Endothelial cell of umbilical vein (primary cell): Measurements from ENCODE around the gene SUCLG2. TPM values are rescaled to one million over a fixed set of nuclear protein-coding genes. Genes with fewer than 3 reads are reported as not detected.

Experiments
- BruUV-seq: library from RNA; stranded (reverse); fragments of 400-500 nt; replicated peaks from 2 replicates; lab custom pipeline; 2021; lab: Mats Ljungman, UMichigan
- CTCF ChIA-PET: fragments of 300-600, 350-600 bp; sonication (Branson Sonifier 250); formaldehyde crosslinking; loops from one replicate; lab custom pipeline; 2021; ENCODE audit warnings: antibody characterized with exemption, inconsistent platforms; lab: Charles Lee
- POLR2A ChIA-PET: fragments of 300-600, 350-600 bp; sonication (Branson Sonifier 250); formaldehyde crosslinking; loops from one replicate; lab custom pipeline; 2021; ENCODE audit warnings: antibody characterized with exemption, inconsistent platforms; lab: Charles Lee
- DNase-seq: peaks from one replicate; pipeline ENCODE4 v3.0.0-alpha.2; 2011; ENCODE audit warnings: low read depth, low spot score
- FAIRE-seq: peaks from 2 replicates; lab custom pipeline; 2011; peaks lifted over from hg19 to GRCh38; lab: Jason Lieb, UNC
- H2AFZ ChIP-seq: 2 replicates; pipeline ENCODE4 v1.6.0; 2012; ENCODE audit warnings: low read depth, low read length, control low read depth, inconsistent platforms
- H3K27ac ChIP-seq: 2 replicates; pipeline ENCODE4 v1.5.1; 2011; ENCODE audit warnings: low read depth, mild to moderate bottlenecking, control low read depth, low read length, moderate library complexity; ENCODE audit not compliant: insufficient read depth
- H3K27me3 ChIP-seq, 2 experiments: 2 replicates each; pipeline versions ENCODE4 v1.6.0 to v1.6.1; 2011; ENCODE audit warnings: low read length in 2 of 2, mixed read lengths in 1 of 2; ENCODE audit not compliant: control insufficient read depth in 2 of 2, insufficient read depth in 2 of 2
- H3K36me3 ChIP-seq, 2 experiments: 2 replicates in 1 of 2; 3 replicates in 1 of 2; pipeline ENCODE4 v1.5.1; 2011; ENCODE audit warnings: low read length in 2 of 2, mild to moderate bottlenecking in 1 of 2, moderate library complexity in 1 of 2; ENCODE audit not compliant: control insufficient read depth in 2 of 2, insufficient read depth in 2 of 2; ENCODE audit errors: extremely low read depth in 1 of 2
- H3K4me1 ChIP-seq: 3 replicates; pipeline ENCODE4 v1.5.1; 2011; ENCODE audit warnings: mild to moderate bottlenecking, low read length; ENCODE audit not compliant: control insufficient read depth, insufficient read depth; ENCODE audit errors: extremely low read depth
- H3K4me2 ChIP-seq: 2 replicates; pipeline ENCODE4 v1.6.1; 2011; ENCODE audit warnings: low read length, control low read depth, mixed read lengths; ENCODE audit not compliant: insufficient read depth
- H3K4me3 ChIP-seq, 3 experiments: fragments of 200-600 bp in 1 of 3; sonication (generic), shearing (Covaris generic) in 1 of 3; replicated peaks in 1 of 3; 2 replicates each; pipeline ENCODE4 v1.5.1; 2011 to 2016; ENCODE audit warnings: control low read depth in 3 of 3, low read length in 3 of 3, mild to moderate bottlenecking in 2 of 3, inconsistent platforms in 1 of 3, low read depth in 1 of 3, moderate library complexity in 1 of 3; ENCODE audit not compliant: insufficient read depth in 1 of 3
- H3K79me2 ChIP-seq: 2 replicates; pipeline ENCODE4 v1.6.0; 2012; ENCODE audit warnings: low read length, inconsistent platforms; ENCODE audit not compliant: control insufficient read depth, insufficient read depth
- H3K9ac ChIP-seq: replicated peaks from 2 replicates; pipeline ENCODE3; 2011; ENCODE audit warnings: low read length, control low read depth; ENCODE audit not compliant: insufficient read depth; ENCODE audit errors: extremely low read depth
- H3K9me1 ChIP-seq: replicated peaks from 3 replicates; pipeline ENCODE4 v1.6.0; 2011; ENCODE audit warnings: mild to moderate bottlenecking, low read length; ENCODE audit not compliant: control insufficient read depth, insufficient read depth; ENCODE audit errors: extremely low read depth
- H3K9me3 ChIP-seq: replicated peaks from 2 replicates; pipeline ENCODE4 v1.5.1; 2012; ENCODE audit warnings: low read length, inconsistent platforms; ENCODE audit not compliant: control insufficient read depth, insufficient read depth
- H4K20me1 ChIP-seq: replicated peaks from 2 replicates; pipeline ENCODE3; 2011; ENCODE audit warnings: mild to moderate bottlenecking, low read length; ENCODE audit not compliant: control insufficient read depth, insufficient read depth; ENCODE audit errors: extremely low read depth
- CTCF ChIP-seq, 2 donors: IDR thresholded peaks; 1 replicate in 1 of 2; 2 replicates in 1 of 2; pipeline ENCODE4 v1.5.1; 2011; ENCODE audit warnings: low read length in 2 of 2, mild to moderate bottlenecking in 2 of 2, moderate library complexity in 2 of 2, control low read depth in 1 of 2, inconsistent platforms in 1 of 2, low read depth in 1 of 2; ENCODE audit not compliant: insufficient read depth in 1 of 2; ENCODE audit errors: extremely low read depth in 1 of 2
- EZH2 ChIP-seq: IDR thresholded peaks from 2 replicates; pipeline ENCODE4 v1.6.1; 2012; ENCODE audit warnings: borderline replicate concordance, low read depth, mild to moderate bottlenecking, moderate library complexity, low read length, inconsistent platforms; ENCODE audit not compliant: severe bottlenecking
- FOS ChIP-seq: IDR thresholded peaks from 2 replicates; pipeline ENCODE4 v1.6.1; 2011; ENCODE audit warnings: mild to moderate bottlenecking, low read length, moderate library complexity, borderline replicate concordance; ENCODE audit not compliant: insufficient read depth
- GATA2 ChIP-seq: IDR thresholded peaks from 2 replicates; pipeline ENCODE4 v1.7.0; 2011; ENCODE audit warnings: low read depth, mild to moderate bottlenecking, moderate library complexity, mixed read lengths, low read length; ENCODE audit not compliant: insufficient read length, insufficient read depth
- JUN ChIP-seq: IDR thresholded peaks from 2 replicates; pipeline ENCODE4 v1.6.1; 2011; ENCODE audit warnings: borderline replicate concordance, low read depth; ENCODE audit not compliant: insufficient read length, insufficient read depth
- MAX ChIP-seq: IDR thresholded peaks from 2 replicates; pipeline ENCODE4 v1.6.1; 2011; ENCODE audit not compliant: insufficient read depth, insufficient read length
- MYC ChIP-seq: IDR thresholded peaks from one replicate; pipeline ENCODE4 v1.6.1; 2011; ENCODE audit warnings: mild to moderate bottlenecking, low read depth, low read length
- POLR2A ChIP-seq: IDR thresholded peaks from 2 replicates; pipeline ENCODE4 v1.6.1; 2012; ENCODE audit warnings: low read depth, mild to moderate bottlenecking, control low read depth, low read length
- POLR2AphosphoS5 ChIP-seq: IDR thresholded peaks from 2 replicates; pipeline ENCODE4 v1.6.1; 2012; ENCODE audit warnings: low read depth, mild to moderate bottlenecking, control low read depth, low read length, moderate library complexity; ENCODE audit not compliant: insufficient read depth
- dilution Hi-C: fragments of 300-500 bp; cut with MboI; formaldehyde crosslinking; loops from one replicate; pipeline ENCODE4 v1.15.0; 2019; ENCODE audit warnings: low sequenced_read_pairs; ENCODE audit not compliant: extremely low pct_ligation_motif_present
- intact Hi-C: fragments of 100-400 bp; cut with micrococcal nuclease; formaldehyde crosslinking; loops from one replicate; pipeline ENCODE4 v1.10.0; 2022
- polyA plus RNA-seq, 4 experiments: library from polyadenylated mRNA; depleted of rRNA in 3 of 4; stranded (reverse) in 3 of 4; unstranded in 1 of 4; fragments of >200 nt; gene quantifications; 2 replicates each; pipeline versions ENCODE4 v1.2.1 to v1.2.3, GENCODE V29; 2011 to 2012; ENCODE audit warnings: missing spikeins in 1 of 4
- total RNA-seq: library from RNA; stranded (reverse); gene quantifications from 2 replicates; pipeline ENCODE4 v1.2.3, GENCODE V29; 2021

The SUCLG2 gene
- total and polyA plus RNA-seq, 2 donors (not counting 3 experiments of a cell fraction or from before 2014, with no cell fraction given) = 8.1 to 38.3 TPM

GRCh38 chr3:67635806-67636205 lies 18.6 kb downstream of the SUCLG2 start:
- Histone ChIP-seq H3K4me1 (no peaks in the 10 kb centered on the region), H3K9ac (no peak overlapping the region), H3K9me3 (no peaks in the 10 kb centered on the region), H3K79me2 (peaks cover 17% of the 10 kb centered on the region), H3K4me3 (no peak overlapping the region), H3K27me3 (no peaks in the 10 kb centered on the region), H4K20me1 (no peaks in the 10 kb centered on the region), H3K27ac (no peak overlapping the region), H3K36me3 (peaks cover 0 to 3% of the 10 kb centered on the region in 2 experiments), H3K9me1 (no peaks in the 10 kb centered on the region), H2AFZ (no peak overlapping the region), H3K4me2 (no peak overlapping the region)
- BruUV-seq = no TSS peak
- dilution Hi-C loops (no loop called here), intact Hi-C loops (no loop called here)
- CTCF ChIA-PET = interaction anchor here (1.0 to 1.6 kb wide), 5 partner anchors 12 to 154 kb away, joined by 3 to 8 read pairs (median 3); no protein-coding TSS in a partner anchor
- FAIRE-seq = no peak
- POLR2A ChIA-PET = no interaction called here
- no peak for DNase-seq
- TF ChIP-seq POLR2A (no peak), MAX (no peak), FOS (no peak), JUN (no peak), CTCF (IDR thresholded peaks at IDR 0.05; ENCODE audit: extremely low read depth in 1 of 2, insufficient read depth in 1 of 2, low read depth in 1 of 2, low read length in 2 of 2) (no peak), EZH2 (no peak), POLR2AphosphoS5 (no peak), GATA2 (no peak), MYC (no peak)
